Esophagus muscularis mucosa (tissue), 4 donors: ENCODE results near the gene SNX15.

ENCODE experiments used
- CTCF ChIP-seq, 3 experiments: fragments of 200-600 bp in 2 of 3; fragments of 450-650 bp in 1 of 3; sonication (generic) in 2 of 3; IDR thresholded peaks; one replicate each; pipeline ENCODE4 v1.5.1; 2017 to 2019; ENCODE audit warnings: antibody characterized with exemption in 3 of 3, mild to moderate bottlenecking in 2 of 3, moderate library complexity in 1 of 3
- EP300 ChIP-seq: sonication (generic); formaldehyde crosslinking; IDR thresholded peaks from one replicate; pipeline ENCODE4 v1.6.1; 2017; ENCODE audit warnings: antibody characterized with exemption
- POLR2A ChIP-seq: fragments of 450-650 bp; IDR thresholded peaks from one replicate; pipeline ENCODE4 v1.6.1; 2017; ENCODE audit warnings: antibody characterized with exemption, moderate library complexity, mild to moderate bottlenecking, low read depth
- POLR2AphosphoS5 ChIP-seq, 2 donors: sonication (generic); formaldehyde crosslinking; IDR thresholded peaks; one replicate each; pipeline ENCODE4 v1.6.1; 2017; ENCODE audit warnings: antibody characterized with exemption in 2 of 2

GRCh38 chr11:65078151-65078550, 50.9 kb downstream of the SNX15 start:
- peak; percentile 29 to 56 (median 39) for TF ChIP-seq CTCF (IDR thresholded peaks at IDR 0.05)
- no peak for TF ChIP-seq POLR2A
- no peak for TF ChIP-seq EP300
- no peak for TF ChIP-seq POLR2AphosphoS5 (IDR thresholded peaks at IDR 0.05)
